H1 (cell line): ENCODE data around the gene RUVBL2. TPM values are rescaled to one million over a fixed set of nuclear protein-coding genes. Genes with fewer than 3 reads are reported as not detected.

Source experiments
- ASH2L ChIP-seq: fragments of 200-600, 300-600 bp; sonication (generic); IDR thresholded peaks from one replicate; pipeline ENCODE4 v1.7.1; 2017; ENCODE audit warnings: low read length
- CTBP2 ChIP-seq: IDR thresholded peaks from 2 replicates; pipeline ENCODE4 v1.7.0; 2011; ENCODE audit warnings: borderline replicate concordance, mild to moderate bottlenecking, moderate library complexity, mixed read lengths, low read length; ENCODE audit not compliant: insufficient read depth, insufficient read length
- TEAD4 ChIP-seq: IDR thresholded peaks from 2 replicates; pipeline ENCODE4 v1.6.1; 2012; ENCODE audit warnings: low read depth, low read length, inconsistent platforms, mixed read lengths
- polyA plus RNA-seq, 7 experiments: library from polyadenylated mRNA; depleted of rRNA in 3 of 7; stranded (reverse) in 5 of 7; unstranded in 2 of 7; fragments of >200 nt in 5 of 7; fragments of 200-250 nt in 2 of 7; gene quantifications; 1 replicate in 5 of 7; 2 replicates in 1 of 7; 4 replicates in 1 of 7; pipeline versions ENCODE4 v1.2.1 to v1.2.3, GENCODE V29; 2011 to 2013; ENCODE audit warnings: missing spikeins in 2 of 7, mixed read lengths in 2 of 7
- total RNA-seq: library from RNA; stranded (reverse); fragmentation: NEBNext Ultra II Directional; extraction: Animal tissue kit (Norgen Biotek cat#: 25700); gene quantifications from 2 replicates; pipeline ENCODE4 v1.2.1, GENCODE V29; 2021
- TF ChIP-seq, protein P1 (sequence below): fragments of 300-600 bp; sonication (generic); IDR thresholded peaks from 2 replicates; pipeline ENCODE4 v1.7.1; 2012; ENCODE audit warnings: low read length, moderate library complexity, mild to moderate bottlenecking, inconsistent platforms; ENCODE audit not compliant: insufficient replicate concordance

Gene RUVBL2
- total and polyA plus RNA-seq, 2 of the 8 experiments (the other 6 are each of a cell fraction or from before 2014, with no cell fraction given), result 152 to 247 TPM

DNA sequence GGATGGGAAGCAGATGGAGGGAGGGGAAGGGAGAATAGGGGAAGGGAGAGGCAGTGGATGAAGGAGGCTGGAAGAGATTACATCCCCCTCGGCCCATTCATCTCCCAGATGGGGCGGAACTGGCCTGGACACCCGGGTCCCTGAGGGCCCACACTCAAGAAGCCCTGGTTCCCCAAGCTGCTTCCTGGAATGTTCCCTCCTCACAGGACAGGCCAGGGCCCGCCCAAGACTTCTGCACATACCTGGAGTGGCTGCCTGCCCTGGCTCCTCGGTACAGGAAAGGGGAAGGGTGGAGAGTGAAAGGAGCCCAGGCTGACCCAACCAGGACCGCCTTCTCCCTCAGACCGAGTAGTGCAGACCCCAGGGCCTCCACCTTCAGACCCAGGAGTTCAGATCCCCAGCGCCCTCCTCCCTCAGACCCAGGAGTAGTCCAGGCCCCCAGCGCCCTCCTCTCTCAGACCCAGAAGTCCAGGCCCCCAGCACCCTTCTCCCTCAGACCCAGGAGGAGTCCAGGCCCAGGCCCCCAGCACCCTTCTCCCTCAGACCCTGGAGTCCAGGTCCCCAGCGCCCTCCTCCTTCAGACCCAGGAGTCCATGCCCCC lies 70.4 kb downstream of the RUVBL2 start (continued):
- TF ChIP-seq, protein P1, sequence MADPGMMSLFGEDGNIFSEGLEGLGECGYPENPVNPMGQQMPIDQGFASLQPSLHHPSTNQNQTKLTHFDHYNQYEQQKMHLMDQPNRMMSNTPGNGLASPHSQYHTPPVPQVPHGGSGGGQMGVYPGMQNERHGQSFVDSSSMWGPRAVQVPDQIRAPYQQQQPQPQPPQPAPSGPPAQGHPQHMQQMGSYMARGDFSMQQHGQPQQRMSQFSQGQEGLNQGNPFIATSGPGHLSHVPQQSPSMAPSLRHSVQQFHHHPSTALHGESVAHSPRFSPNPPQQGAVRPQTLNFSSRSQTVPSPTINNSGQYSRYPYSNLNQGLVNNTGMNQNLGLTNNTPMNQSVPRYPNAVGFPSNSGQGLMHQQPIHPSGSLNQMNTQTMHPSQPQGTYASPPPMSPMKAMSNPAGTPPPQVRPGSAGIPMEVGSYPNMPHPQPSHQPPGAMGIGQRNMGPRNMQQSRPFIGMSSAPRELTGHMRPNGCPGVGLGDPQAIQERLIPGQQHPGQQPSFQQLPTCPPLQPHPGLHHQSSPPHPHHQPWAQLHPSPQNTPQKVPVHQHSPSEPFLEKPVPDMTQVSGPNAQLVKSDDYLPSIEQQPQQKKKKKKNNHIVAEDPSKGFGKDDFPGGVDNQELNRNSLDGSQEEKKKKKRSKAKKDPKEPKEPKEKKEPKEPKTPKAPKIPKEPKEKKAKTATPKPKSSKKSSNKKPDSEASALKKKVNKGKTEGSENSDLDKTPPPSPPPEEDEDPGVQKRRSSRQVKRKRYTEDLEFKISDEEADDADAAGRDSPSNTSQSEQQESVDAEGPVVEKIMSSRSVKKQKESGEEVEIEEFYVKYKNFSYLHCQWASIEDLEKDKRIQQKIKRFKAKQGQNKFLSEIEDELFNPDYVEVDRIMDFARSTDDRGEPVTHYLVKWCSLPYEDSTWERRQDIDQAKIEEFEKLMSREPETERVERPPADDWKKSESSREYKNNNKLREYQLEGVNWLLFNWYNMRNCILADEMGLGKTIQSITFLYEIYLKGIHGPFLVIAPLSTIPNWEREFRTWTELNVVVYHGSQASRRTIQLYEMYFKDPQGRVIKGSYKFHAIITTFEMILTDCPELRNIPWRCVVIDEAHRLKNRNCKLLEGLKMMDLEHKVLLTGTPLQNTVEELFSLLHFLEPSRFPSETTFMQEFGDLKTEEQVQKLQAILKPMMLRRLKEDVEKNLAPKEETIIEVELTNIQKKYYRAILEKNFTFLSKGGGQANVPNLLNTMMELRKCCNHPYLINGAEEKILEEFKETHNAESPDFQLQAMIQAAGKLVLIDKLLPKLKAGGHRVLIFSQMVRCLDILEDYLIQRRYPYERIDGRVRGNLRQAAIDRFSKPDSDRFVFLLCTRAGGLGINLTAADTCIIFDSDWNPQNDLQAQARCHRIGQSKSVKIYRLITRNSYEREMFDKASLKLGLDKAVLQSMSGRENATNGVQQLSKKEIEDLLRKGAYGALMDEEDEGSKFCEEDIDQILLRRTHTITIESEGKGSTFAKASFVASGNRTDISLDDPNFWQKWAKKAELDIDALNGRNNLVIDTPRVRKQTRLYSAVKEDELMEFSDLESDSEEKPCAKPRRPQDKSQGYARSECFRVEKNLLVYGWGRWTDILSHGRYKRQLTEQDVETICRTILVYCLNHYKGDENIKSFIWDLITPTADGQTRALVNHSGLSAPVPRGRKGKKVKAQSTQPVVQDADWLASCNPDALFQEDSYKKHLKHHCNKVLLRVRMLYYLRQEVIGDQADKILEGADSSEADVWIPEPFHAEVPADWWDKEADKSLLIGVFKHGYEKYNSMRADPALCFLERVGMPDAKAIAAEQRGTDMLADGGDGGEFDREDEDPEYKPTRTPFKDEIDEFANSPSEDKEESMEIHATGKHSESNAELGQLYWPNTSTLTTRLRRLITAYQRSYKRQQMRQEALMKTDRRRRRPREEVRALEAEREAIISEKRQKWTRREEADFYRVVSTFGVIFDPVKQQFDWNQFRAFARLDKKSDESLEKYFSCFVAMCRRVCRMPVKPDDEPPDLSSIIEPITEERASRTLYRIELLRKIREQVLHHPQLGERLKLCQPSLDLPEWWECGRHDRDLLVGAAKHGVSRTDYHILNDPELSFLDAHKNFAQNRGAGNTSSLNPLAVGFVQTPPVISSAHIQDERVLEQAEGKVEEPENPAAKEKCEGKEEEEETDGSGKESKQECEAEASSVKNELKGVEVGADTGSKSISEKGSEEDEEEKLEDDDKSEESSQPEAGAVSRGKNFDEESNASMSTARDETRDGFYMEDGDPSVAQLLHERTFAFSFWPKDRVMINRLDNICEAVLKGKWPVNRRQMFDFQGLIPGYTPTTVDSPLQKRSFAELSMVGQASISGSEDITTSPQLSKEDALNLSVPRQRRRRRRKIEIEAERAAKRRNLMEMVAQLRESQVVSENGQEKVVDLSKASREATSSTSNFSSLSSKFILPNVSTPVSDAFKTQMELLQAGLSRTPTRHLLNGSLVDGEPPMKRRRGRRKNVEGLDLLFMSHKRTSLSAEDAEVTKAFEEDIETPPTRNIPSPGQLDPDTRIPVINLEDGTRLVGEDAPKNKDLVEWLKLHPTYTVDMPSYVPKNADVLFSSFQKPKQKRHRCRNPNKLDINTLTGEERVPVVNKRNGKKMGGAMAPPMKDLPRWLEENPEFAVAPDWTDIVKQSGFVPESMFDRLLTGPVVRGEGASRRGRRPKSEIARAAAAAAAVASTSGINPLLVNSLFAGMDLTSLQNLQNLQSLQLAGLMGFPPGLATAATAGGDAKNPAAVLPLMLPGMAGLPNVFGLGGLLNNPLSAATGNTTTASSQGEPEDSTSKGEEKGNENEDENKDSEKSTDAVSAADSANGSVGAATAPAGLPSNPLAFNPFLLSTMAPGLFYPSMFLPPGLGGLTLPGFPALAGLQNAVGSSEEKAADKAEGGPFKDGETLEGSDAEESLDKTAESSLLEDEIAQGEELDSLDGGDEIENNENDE, result no peak
- no peak for TF ChIP-seq ASH2L
- TF ChIP-seq CTBP2, result no peak
- peak; percentile 61; the same call in 1 of the 2 replicates for TF ChIP-seq TEAD4
